ENCODE data around the gene PEAR1. TPM values are rescaled to one million over a fixed set of nuclear protein-coding genes. Genes with fewer than 3 reads are reported as not detected.

Gene PEAR1
- total RNA-seq, 1 donor from 2014 or later: 0.29 TPM

GRCh38 chr1:156898971-156899664, 5.6 kb downstream of the PEAR1 start:
- intact Hi-C loops (cut with micrococcal nuclease): no loop called here

DNA sequence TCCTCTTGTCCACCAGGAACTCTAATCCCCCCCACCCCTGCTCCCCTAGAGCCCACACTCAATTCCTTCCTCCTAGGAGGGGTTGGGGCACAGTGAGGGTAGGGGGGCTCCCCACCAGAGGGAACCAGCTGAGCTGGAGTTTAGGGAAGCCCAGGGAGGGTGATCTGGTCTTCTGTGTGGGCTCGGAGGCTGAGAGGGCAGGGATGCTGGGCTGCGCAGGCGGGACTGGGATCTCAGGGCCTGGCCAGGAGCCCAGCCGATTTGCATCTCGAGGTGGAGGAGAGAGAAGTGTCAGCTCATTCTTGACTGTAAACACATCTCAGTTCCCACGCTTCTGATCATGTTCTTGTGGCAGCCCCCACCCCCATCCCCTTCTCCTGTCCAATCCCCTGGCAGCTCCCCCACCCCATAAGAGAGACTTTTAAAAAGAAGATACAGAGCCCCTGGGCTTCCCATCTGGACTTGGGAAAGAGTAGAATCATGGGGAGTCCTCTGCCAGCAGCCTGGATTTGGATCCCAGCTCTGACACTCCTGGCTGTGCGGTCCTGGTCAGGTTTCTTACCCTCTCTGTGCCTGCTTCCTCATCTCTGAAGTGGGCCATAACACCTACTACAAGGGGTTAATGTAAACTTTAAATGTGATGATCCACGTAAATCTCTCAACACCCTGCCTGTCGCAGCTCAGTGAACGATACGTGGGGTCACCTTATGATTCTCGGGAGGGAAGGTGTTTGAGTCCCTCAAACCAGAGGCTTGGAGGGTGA, 6.6 kb downstream of the PEAR1 start:
- intact Hi-C loops (cut with micrococcal nuclease): no loop called here

GRCh38 chr1:156900896-156901589, 7.5 kb downstream of the PEAR1 start:
- intact Hi-C loops (cut with micrococcal nuclease): no loop called here

GRCh38 chr1:156901590-156901900, 8.0 kb downstream of the PEAR1 start:
- intact Hi-C loops (cut with micrococcal nuclease): no loop called here

- intact Hi-C loops (cut with micrococcal nuclease): no loop called here
Observed at GRCh38 chr1:156901966-156902915, 8.7 kb downstream of the PEAR1 start.

- intact Hi-C loops (cut with micrococcal nuclease): no loop called here
Observed at GRCh38 chr1:156903328-156904091, 10.0 kb downstream of the PEAR1 start.

GRCh38 chr1:156904187-156904959, 10.9 kb downstream of the PEAR1 start:
- intact Hi-C loops (cut with micrococcal nuclease): no loop called here

DNA sequence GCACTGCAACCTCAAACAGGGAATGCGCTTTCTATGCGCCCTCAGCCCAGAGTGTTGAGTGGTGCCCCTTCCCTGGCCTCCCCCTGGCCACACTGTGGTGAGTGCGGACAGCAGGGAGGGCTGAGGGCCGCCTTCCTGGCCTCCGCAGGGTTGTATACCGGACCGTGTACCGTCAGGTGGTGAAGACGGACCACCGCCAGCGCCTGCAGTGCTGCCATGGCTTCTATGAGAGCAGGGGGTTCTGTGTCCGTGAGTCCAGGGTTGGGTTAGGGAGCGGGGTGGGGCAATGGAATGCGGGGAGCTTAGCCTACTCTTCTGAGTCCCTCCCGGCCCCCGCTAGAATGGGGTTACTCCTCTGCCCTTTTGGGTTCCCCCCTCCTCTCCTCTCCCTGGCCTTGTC, 11.7 kb downstream of the PEAR1 start:
- intact Hi-C loops (cut with micrococcal nuclease): no loop called here

- intact Hi-C loops (cut with micrococcal nuclease): no loop called here
Observed at GRCh38 chr1:156905651-156906050, 12.1 kb downstream of the PEAR1 start.

DNA sequence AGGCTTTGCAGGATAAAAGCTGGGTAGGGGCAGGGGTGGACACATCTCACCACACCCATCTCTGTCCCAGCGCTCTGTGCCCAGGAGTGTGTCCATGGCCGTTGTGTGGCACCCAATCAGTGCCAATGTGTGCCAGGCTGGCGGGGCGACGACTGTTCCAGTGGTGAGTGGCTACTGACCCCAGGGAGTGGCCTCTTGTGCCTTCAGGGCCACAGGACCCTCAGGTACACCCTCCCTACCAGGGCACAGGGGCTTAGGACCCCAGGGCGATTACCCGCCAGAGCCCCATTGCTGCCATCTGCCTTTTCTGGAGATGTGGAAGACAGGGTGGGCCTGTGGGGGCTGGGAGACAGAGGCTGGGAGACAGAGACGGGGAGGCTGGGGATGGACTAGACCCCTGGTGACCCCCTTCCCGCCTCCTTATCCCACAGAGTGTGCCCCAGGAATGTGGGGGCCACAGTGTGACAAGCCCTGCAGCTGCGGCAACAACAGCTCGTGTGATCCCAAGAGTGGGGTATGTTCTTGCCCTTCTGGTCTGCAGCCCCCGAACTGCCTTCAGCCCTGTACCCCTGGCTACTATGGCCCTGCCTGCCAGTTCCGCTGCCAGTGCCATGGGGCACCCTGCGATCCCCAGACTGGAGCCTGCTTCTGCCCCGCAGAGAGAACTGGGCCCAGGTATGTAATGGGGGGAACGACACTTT, 12.8 kb downstream of the PEAR1 start:
- intact Hi-C loops (cut with micrococcal nuclease): no loop called here

GRCh38 chr1:156908541-156908940, 15.0 kb downstream of the PEAR1 start:
- intact Hi-C loops (cut with micrococcal nuclease): no loop called here

DNA sequence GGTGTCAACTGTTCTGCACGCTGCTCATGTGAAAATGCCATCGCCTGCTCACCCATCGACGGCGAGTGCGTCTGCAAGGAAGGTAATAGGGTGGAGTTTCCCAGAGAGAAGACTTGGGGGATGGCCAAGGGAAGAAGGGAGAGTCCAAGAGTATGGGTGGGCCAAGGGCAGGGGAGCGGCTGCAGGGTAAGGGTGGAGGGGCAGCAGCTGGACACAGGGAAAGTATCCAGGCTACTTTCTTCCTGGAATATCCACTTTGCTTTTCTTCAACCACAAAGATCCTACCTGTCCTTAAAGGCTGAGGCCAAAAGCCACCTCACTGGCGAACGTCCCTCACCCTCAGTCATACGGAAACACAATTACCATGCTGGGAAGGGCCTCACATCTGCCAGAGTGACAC, 15.4 kb downstream of the PEAR1 start:
- intact Hi-C loops (cut with micrococcal nuclease): no loop called here

DNA sequence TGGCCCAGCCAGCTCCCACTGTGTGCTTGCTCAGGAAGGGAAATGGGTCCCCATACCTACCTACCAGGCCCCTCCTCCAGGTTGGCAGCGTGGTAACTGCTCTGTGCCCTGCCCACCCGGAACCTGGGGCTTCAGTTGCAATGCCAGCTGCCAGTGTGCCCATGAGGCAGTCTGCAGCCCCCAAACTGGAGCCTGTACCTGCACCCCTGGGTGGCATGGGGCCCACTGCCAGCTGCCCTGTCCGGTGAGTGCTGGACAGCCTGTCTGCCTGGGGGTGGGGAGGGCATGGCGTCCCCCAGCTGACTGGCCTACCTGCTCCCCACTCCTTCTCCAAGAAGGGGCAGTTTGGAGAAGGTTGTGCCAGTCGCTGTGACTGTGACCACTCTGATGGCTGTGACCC, 16.2 kb downstream of the PEAR1 start:
- intact Hi-C loops (cut with micrococcal nuclease): loop anchor here (1.0 kb wide), 2 partner anchors 52 to 165 kb away; no protein-coding TSS in a partner anchor

- intact Hi-C loops (cut with micrococcal nuclease): loop anchor here (1.0 kb wide), 2 partner anchors 51 to 164 kb away; no protein-coding TSS in a partner anchor
Observed at GRCh38 chr1:156910309-156910782, 16.8 kb downstream of the PEAR1 start.

DNA sequence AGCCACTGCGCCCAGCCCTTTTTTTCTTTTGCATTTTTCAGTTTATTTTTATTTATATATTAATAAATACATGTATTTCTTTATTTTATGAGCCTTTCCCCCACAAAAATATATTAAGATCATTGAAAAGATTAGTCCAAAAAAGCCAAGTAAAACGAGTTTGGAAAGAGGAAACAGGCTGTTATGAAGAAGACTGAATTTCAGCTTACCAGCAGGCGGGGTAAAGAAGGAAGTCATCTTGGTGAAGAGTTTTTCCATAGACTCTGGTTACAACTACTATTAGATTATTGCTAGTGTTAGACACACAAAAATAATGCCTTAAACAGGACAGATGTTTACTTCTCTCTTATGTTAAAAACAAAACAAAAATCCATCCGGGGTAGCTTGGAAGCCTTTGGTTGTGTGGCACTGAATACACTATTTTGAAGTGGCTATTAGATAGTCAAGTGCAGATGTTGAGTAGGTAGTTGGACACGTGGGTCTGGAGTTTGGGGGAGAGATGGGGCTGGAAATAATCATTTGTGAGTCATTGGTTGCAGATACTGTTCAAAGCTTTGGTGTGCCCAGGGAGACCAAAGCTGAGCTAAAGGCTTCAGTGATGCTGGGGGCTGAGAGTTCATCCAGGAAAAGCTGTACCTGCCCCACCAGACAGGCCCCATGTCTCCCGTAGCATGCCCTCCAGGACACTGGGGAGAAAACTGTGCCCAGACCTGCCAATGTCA, 18.2 kb downstream of the PEAR1 start:
- intact Hi-C loops (cut with micrococcal nuclease): no loop called here

- intact Hi-C loops (cut with micrococcal nuclease): no loop called here
Observed at GRCh38 chr1:156912310-156912709, 18.8 kb downstream of the PEAR1 start.

- intact Hi-C loops (cut with micrococcal nuclease): no loop called here
Observed at GRCh38 chr1:156912861-156913808, 19.6 kb downstream of the PEAR1 start.
